Measurements from ENCODE around the gene MYO1E.
"Not testable (repeated sequence)": the region's sequence is repeated elsewhere in the genome, so short reads cannot be mapped to it uniquely, and the experiment has no call there.

MYO1E gene

DNA sequence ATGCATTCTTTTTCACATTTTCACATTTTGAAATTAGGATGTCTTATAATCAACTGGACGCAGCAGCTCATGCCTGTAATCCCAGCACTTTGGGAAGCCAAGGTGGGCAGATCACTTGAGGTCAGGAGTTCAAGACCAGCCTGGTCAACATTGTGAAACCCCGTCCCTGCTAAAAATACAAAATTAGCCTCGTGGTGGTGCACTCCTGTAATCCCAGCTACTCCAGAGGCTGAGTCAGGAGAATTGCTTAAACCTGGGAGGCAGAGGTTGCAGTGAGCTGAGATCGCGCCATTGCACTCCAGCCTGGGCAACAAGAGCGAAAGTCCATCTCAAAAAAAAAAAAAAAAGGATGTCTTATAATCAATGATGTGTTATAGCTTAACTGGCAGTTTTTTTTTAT, 92.4 kb downstream of the MYO1E start:
- not testable (repeated sequence) for H2AFZ ChIP-seq (ENCODE audit: low read length, unreplicated experiment); H3K4me3 ChIP-seq (ENCODE audit: low read depth, low read length); H3K27ac ChIP-seq (ENCODE audit: low read depth, low read length); H3K36me3 ChIP-seq (ENCODE audit: insufficient read depth, low read length); H3K27me3 ChIP-seq (ENCODE audit: insufficient read depth, low read length)
- Histone ChIP-seq H3K79me2 (ENCODE audit: control insufficient read depth, insufficient read depth, low read length, unreplicated experiment) (peaks cover 56% of the 10 kb centered on the region), H3K4me1 (ENCODE audit: control insufficient read depth, insufficient read depth, low read length, unreplicated experiment) (peaks cover 14% of the 10 kb centered on the region)

DNA sequence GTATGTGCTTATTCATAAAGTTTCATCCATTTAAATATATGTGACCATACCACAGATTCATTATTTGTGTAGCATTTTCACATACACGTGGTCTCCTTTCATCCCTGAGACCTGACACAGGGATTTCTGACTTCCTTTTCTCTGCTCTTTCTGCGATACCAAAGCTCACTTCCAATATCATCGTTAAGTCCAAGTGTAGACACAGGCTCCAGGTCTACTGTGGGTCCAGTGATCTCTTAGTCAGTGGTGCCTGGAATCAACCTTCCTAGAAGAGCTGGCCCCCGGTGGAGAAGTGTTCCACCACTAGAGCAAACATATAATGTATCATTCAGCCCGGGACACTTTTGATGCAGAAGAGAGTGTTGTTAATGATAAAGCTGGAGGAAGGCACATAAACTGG, 93.6 kb downstream of the MYO1E start:
- H3K79me2 ChIP-seq (ENCODE audit: control insufficient read depth, insufficient read depth, low read length, unreplicated experiment): peaks cover 51% of the 10 kb centered on the region

GRCh38 chr15:59278120-59278519, 94.6 kb downstream of the MYO1E start:
- H3K27ac ChIP-seq (ENCODE audit: low read depth, low read length): no peak overlapping the region
- no peak overlapping the region for H3K4me3 ChIP-seq (ENCODE audit: low read depth, low read length)
- peaks cover 55% of the 10 kb centered on the region for H3K79me2 ChIP-seq (ENCODE audit: control insufficient read depth, insufficient read depth, low read length, unreplicated experiment)
- H2AFZ ChIP-seq (ENCODE audit: low read length, unreplicated experiment): no peak overlapping the region
- peaks cover 9% of the 10 kb centered on the region for H3K4me1 ChIP-seq (ENCODE audit: control insufficient read depth, insufficient read depth, low read length, unreplicated experiment)
- H3K36me3 ChIP-seq (ENCODE audit: insufficient read depth, low read length): no peaks in the 10 kb centered on the region
- no peaks in the 10 kb centered on the region for H3K27me3 ChIP-seq (ENCODE audit: insufficient read depth, low read length)

More for the DNA sequence above, 93.6 kb downstream of the MYO1E start:
- Histone ChIP-seq H3K27ac (ENCODE audit: low read depth, low read length) (no peak overlapping the region), H3K27me3 (ENCODE audit: insufficient read depth, low read length) (no peaks in the 10 kb centered on the region), H3K4me3 (ENCODE audit: low read depth, low read length) (no peak overlapping the region), H2AFZ (ENCODE audit: low read length, unreplicated experiment) (no peak overlapping the region), H3K36me3 (ENCODE audit: insufficient read depth, low read length) (no peaks in the 10 kb centered on the region), H3K4me1 (ENCODE audit: control insufficient read depth, insufficient read depth, low read length, unreplicated experiment) (peaks cover 12% of the 10 kb centered on the region)

DNA sequence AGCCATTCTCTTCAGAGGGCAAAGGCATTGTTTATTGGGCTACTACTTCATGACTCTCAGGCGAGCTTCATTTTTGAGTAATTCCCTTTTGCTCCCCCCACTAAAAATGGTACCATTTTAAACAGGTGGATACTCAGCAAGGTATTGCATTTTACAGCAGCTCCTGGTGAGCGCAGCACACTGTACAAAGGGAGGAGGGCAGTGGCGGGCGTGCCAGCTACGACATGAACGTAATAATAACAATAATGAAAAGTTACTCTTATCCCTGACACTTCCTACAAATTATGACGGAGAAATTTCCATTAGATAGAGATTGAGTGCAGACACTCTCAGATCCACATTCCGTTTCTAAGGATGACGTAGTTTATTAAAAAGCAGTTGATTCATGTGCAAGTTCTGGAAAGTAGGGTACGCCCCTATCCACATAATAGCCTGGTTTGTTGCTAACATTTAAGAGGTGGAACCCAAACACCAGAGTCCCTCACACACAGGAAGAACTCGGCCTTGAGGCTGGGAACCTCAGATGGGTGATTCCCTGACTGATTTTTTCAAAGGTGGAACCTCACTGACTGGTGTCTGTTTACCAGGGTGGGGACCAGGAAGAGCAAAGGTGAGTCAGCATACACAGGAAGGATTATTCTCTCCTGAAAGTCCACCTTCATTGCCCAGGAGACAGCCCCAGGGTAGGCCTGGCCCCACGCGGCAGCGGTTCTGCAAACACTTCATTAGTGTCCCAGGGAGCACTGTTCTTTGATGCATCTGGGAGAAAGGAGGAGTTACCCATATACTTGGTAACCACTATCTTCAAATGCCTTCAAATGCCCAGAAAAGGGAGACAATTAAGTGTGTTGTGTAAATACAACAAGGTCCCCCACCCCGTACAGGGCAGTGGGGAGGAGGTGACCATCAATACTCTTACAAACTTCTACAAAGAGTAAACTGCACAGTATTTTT, 96.2 kb downstream of the MYO1E start:
- peaks cover 53% of the 10 kb centered on the region for H3K79me2 ChIP-seq (ENCODE audit: control insufficient read depth, insufficient read depth, low read length, unreplicated experiment)
- H3K27ac ChIP-seq (ENCODE audit: low read depth, low read length): no peak overlapping the region
- H3K36me3 ChIP-seq (ENCODE audit: insufficient read depth, low read length): peaks cover 3% of the 10 kb centered on the region; the same call in 1 of the 2 replicates
- no peaks in the 10 kb centered on the region for H3K27me3 ChIP-seq (ENCODE audit: insufficient read depth, low read length)
- no peak overlapping the region for H3K4me3 ChIP-seq (ENCODE audit: low read depth, low read length)
- no peak overlapping the region for H2AFZ ChIP-seq (ENCODE audit: low read length, unreplicated experiment)
- peaks cover 9% of the 10 kb centered on the region for H3K4me1 ChIP-seq (ENCODE audit: control insufficient read depth, insufficient read depth, low read length, unreplicated experiment)

- no peak overlapping the region for H3K4me3 ChIP-seq (ENCODE audit: low read depth, low read length)
- H3K4me1 ChIP-seq (ENCODE audit: control insufficient read depth, insufficient read depth, low read length, unreplicated experiment): peaks cover 9% of the 10 kb centered on the region
- peaks cover 7% of the 10 kb centered on the region for H3K36me3 ChIP-seq (ENCODE audit: insufficient read depth, low read length)
- H2AFZ ChIP-seq (ENCODE audit: low read length, unreplicated experiment): no peak overlapping the region
- no peaks in the 10 kb centered on the region for H3K27me3 ChIP-seq (ENCODE audit: insufficient read depth, low read length)
- H3K27ac ChIP-seq (ENCODE audit: low read depth, low read length): no peak overlapping the region
- peaks cover 42% of the 10 kb centered on the region for H3K79me2 ChIP-seq (ENCODE audit: control insufficient read depth, insufficient read depth, low read length, unreplicated experiment)
Measured at GRCh38 chr15:59274126-59274970, 98.3 kb downstream of the MYO1E start.

GRCh38 chr15:59273234-59273633, 99.4 kb downstream of the MYO1E start:
- no peak overlapping the region for H3K27ac ChIP-seq (ENCODE audit: low read depth, low read length)
- no peak overlapping the region for H2AFZ ChIP-seq (ENCODE audit: low read length, unreplicated experiment)
- peaks cover 13% of the 10 kb centered on the region for H3K36me3 ChIP-seq (ENCODE audit: insufficient read depth, low read length)
- H3K4me3 ChIP-seq (ENCODE audit: low read depth, low read length): no peak overlapping the region
- no peaks in the 10 kb centered on the region for H3K27me3 ChIP-seq (ENCODE audit: insufficient read depth, low read length)
- H3K4me1 ChIP-seq (ENCODE audit: control insufficient read depth, insufficient read depth, low read length, unreplicated experiment): peaks cover 18% of the 10 kb centered on the region
- H3K79me2 ChIP-seq (ENCODE audit: control insufficient read depth, insufficient read depth, low read length, unreplicated experiment): peaks cover 32% of the 10 kb centered on the region

DNA sequence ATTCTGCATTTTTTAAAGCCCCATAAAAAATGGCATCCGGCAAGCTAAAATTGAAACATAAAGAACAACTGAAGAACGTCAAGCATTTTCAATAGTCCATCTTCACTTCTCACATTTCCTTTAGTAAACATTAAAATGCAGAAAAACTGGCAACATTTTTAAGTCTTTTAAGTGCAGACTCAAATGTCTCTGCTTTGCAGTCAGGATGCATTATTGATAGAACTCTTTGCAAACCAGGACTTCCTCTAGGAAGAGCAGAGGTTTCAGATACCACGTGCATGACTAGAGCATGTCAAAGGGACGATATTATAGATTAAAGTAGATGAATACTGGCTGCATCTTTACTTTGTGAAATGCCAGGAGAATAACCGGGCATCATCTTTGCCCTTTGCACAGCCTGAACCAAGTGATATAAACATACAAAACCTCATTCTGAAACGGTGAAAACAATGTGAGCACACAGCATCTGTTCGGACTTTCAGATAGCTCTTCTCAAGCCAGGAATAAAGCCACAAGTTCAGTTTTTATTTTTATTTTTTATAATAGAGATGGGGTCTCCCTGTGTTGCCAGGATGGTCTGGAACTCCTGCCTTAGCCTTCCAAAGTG, 101.0 kb downstream of the MYO1E start:
- H3K79me2 ChIP-seq (ENCODE audit: control insufficient read depth, insufficient read depth, low read length, unreplicated experiment): peaks cover 26% of the 10 kb centered on the region
- H3K4me3 ChIP-seq (ENCODE audit: low read depth, low read length): no peak overlapping the region
- H3K27ac ChIP-seq (ENCODE audit: low read depth, low read length): no peak overlapping the region
- H3K27me3 ChIP-seq (ENCODE audit: insufficient read depth, low read length): no peaks in the 10 kb centered on the region
- no peak overlapping the region for H2AFZ ChIP-seq (ENCODE audit: low read length, unreplicated experiment)
- H3K36me3 ChIP-seq (ENCODE audit: insufficient read depth, low read length): peaks cover 13% of the 10 kb centered on the region
- peaks cover 25% of the 10 kb centered on the region for H3K4me1 ChIP-seq (ENCODE audit: control insufficient read depth, insufficient read depth, low read length, unreplicated experiment)

- H3K4me1 ChIP-seq (ENCODE audit: control insufficient read depth, insufficient read depth, low read length, unreplicated experiment): peaks cover 20% of the 10 kb centered on the region
- H3K4me3 ChIP-seq (ENCODE audit: low read depth, low read length): no peak overlapping the region
- H3K27me3 ChIP-seq (ENCODE audit: insufficient read depth, low read length): no peaks in the 10 kb centered on the region
- H3K36me3 ChIP-seq (ENCODE audit: insufficient read depth, low read length): peaks cover 13% of the 10 kb centered on the region
- no peak overlapping the region for H2AFZ ChIP-seq (ENCODE audit: low read length, unreplicated experiment)
- peaks cover 13% of the 10 kb centered on the region for H3K79me2 ChIP-seq (ENCODE audit: control insufficient read depth, insufficient read depth, low read length, unreplicated experiment)
- H3K27ac ChIP-seq (ENCODE audit: low read depth, low read length): peak overlapping the region; percentile 52; the same call in 1 of the 2 replicates
Measured at GRCh38 chr15:59268852-59269407, 103.7 kb downstream of the MYO1E start.

DNA sequence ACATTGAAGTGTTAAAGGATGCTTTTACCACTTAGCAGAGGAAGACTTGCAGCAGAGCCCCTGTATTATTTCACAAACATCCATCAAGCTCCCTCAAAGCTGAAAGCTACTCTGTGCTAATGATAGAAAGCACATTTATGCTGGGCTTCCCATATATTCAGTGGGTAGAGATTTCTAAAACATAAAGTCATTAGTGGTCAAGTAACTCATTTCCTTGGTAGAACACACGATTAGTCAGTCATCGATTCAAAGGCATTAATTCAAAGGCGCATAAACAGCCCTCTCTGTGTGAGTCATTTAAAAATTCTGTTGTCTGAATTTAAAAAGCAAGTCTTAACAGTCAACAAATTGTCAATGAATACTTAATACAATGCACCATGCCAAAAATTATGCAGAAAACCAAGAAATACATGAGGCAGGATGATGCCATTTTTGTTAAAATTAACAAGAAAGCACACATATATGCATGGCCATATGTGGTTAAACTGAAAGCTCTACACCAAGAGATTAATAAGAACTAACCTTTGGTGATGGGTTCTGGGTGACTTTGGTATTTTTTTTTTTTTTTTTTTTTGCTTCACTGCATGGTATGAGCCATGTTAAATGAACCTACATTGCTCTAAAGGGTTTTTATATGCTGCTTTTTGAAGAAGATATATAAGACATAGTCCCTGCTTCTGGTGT, 104.4 kb downstream of the MYO1E start:
- no peak overlapping the region for H2AFZ ChIP-seq (ENCODE audit: low read length, unreplicated experiment)
- peaks cover 11% of the 10 kb centered on the region for H3K79me2 ChIP-seq (ENCODE audit: control insufficient read depth, insufficient read depth, low read length, unreplicated experiment)
- H3K36me3 ChIP-seq (ENCODE audit: insufficient read depth, low read length): peaks cover 13% of the 10 kb centered on the region
- H3K4me3 ChIP-seq (ENCODE audit: low read depth, low read length): peak overlapping the region; percentile 57; the same call in 1 of the 2 replicates
- H3K27me3 ChIP-seq (ENCODE audit: insufficient read depth, low read length): no peaks in the 10 kb centered on the region
- H3K4me1 ChIP-seq (ENCODE audit: control insufficient read depth, insufficient read depth, low read length, unreplicated experiment): peaks cover 16% of the 10 kb centered on the region
- peak overlapping the region; percentile 52 for H3K27ac ChIP-seq (ENCODE audit: low read depth, low read length)

- H3K27ac ChIP-seq (ENCODE audit: low read depth, low read length): no peak overlapping the region
Measured at GRCh38 chr15:59266028-59266427, 106.6 kb downstream of the MYO1E start.

More at GRCh38 chr15:59266028-59266427, 106.6 kb downstream of the MYO1E start:
- no peaks in the 10 kb centered on the region for H3K27me3 ChIP-seq (ENCODE audit: insufficient read depth, low read length)
- peaks cover 6% of the 10 kb centered on the region; the same call in 1 of the 2 replicates for H3K36me3 ChIP-seq (ENCODE audit: insufficient read depth, low read length)
- H2AFZ ChIP-seq (ENCODE audit: low read length, unreplicated experiment): no peak overlapping the region
- H3K79me2 ChIP-seq (ENCODE audit: control insufficient read depth, insufficient read depth, low read length, unreplicated experiment): no peaks in the 10 kb centered on the region
- no peak overlapping the region for H3K4me3 ChIP-seq (ENCODE audit: low read depth, low read length)
- peaks cover 16% of the 10 kb centered on the region for H3K4me1 ChIP-seq (ENCODE audit: control insufficient read depth, insufficient read depth, low read length, unreplicated experiment)
